Measurements from ENCODE around the gene MINDY3. TPM values are rescaled to one million over a fixed set of nuclear protein-coding genes. Genes with fewer than 3 reads are reported as not detected.

The MINDY3 gene
- total RNA-seq, 1 donor from 2014 or later, result 23.9 TPM

GRCh38 chr10:15740261-15740660 is 120.0 kb downstream of the MINDY3 start:
- Mint-ChIP-seq H3K27me3 (ENCODE audit: low read depth) (no peaks in the 10 kb centered on the region), H3K9me3 (ENCODE audit: low read depth) (no peaks in the 10 kb centered on the region), H3K4me3 (ENCODE audit: unreplicated experiment) (no peak overlapping the region), H3K4me1 (ENCODE audit: low read depth) (peaks cover 3% of the 10 kb centered on the region), H3K27ac (ENCODE audit: unreplicated experiment) (no peak overlapping the region), H3K36me3 (ENCODE audit: low read depth) (no peaks in the 10 kb centered on the region)
- DNase-seq (ENCODE audit: low spot score), result no peak
- no peak for TF ChIP-seq CTCF (IDR thresholded peaks at IDR 0.05)

- no peak for DNase-seq (ENCODE audit: low spot score)
- Mint-ChIP-seq H3K4me1 (ENCODE audit: low read depth) (peaks cover 3% of the 10 kb centered on the region), H3K4me3 (ENCODE audit: unreplicated experiment) (no peak overlapping the region), H3K9me3 (ENCODE audit: low read depth) (no peaks in the 10 kb centered on the region), H3K27me3 (ENCODE audit: low read depth) (no peaks in the 10 kb centered on the region), H3K27ac (ENCODE audit: unreplicated experiment) (no peak overlapping the region), H3K36me3 (ENCODE audit: low read depth) (no peaks in the 10 kb centered on the region)
- TF ChIP-seq CTCF (IDR thresholded peaks at IDR 0.05), result no peak
These were observed 120.9 kb downstream of the MINDY3 start for GRCh38 chr10:15739254-15739970.

DNA sequence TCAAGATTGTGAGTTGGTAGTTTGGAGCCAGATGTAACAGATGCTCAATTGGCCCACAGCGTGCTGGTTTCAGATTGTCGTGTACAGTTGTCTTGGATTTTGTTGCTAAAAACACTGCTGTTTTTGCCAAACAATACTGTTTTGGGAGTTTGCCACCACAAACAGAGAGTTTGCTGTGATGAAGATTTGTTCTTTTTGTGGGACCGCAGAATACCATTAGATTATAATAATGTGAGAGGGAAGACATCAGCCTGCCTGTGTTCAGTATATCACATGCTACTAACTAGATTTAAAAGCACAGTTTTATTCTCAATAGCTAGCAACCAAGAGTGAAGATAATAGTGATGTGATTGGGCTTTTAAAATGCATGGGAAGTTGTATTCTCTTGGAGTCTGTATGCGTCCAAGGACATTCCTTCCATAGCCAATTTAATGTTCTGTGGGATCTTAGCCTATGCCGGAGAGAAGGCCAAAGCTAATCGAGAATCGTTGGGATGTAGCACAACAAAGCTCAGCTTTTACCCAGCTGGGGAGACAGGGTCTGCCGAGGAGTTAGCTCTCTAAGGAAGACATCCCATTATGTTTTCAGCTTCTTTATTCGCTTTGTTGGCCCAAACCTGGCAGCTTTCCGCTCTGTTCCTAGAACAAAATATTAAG is 121.9 kb downstream of the MINDY3 start:
- Mint-ChIP-seq H3K36me3 (ENCODE audit: low read depth) (peaks cover 2% of the 10 kb centered on the region), H3K27me3 (ENCODE audit: low read depth) (no peaks in the 10 kb centered on the region), H3K27ac (ENCODE audit: unreplicated experiment) (no peak overlapping the region), H3K9me3 (ENCODE audit: low read depth) (peaks cover 2% of the 10 kb centered on the region), H3K4me3 (ENCODE audit: unreplicated experiment) (no peak overlapping the region), H3K4me1 (ENCODE audit: low read depth) (peaks cover 3% of the 10 kb centered on the region)
- DNase-seq (ENCODE audit: low spot score), result no peak
- no peak for TF ChIP-seq CTCF (IDR thresholded peaks at IDR 0.05)

DNA sequence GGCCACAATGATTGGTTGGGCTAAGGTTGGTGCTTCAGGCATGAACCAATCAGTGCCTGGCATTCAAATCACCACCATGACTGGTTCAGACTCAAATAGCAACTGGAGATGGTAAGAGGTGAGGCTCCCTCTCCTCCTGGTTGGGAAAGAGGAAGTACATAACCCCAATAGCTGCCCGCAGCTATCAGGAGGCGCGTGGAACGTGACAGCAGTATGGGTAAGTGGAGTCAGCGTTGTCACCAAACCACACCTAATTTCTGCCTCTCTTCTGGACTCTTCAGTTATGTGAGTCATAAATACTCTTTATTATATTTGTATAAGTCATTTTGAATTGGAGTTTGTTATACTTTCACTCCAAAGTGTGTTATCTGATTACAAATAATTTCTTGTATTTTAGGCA is 122.7 kb downstream of the MINDY3 start:
- Mint-ChIP-seq H3K9me3 (ENCODE audit: low read depth) (peaks cover 2% of the 10 kb centered on the region), H3K4me1 (ENCODE audit: low read depth) (no peaks in the 10 kb centered on the region), H3K36me3 (ENCODE audit: low read depth) (peaks cover 2% of the 10 kb centered on the region), H3K4me3 (ENCODE audit: unreplicated experiment) (no peak overlapping the region), H3K27me3 (ENCODE audit: low read depth) (no peaks in the 10 kb centered on the region), H3K27ac (ENCODE audit: unreplicated experiment) (no peak overlapping the region)
- DNase-seq (ENCODE audit: low spot score), result no peak
- TF ChIP-seq CTCF (IDR thresholded peaks at IDR 0.05), result no peak

DNA sequence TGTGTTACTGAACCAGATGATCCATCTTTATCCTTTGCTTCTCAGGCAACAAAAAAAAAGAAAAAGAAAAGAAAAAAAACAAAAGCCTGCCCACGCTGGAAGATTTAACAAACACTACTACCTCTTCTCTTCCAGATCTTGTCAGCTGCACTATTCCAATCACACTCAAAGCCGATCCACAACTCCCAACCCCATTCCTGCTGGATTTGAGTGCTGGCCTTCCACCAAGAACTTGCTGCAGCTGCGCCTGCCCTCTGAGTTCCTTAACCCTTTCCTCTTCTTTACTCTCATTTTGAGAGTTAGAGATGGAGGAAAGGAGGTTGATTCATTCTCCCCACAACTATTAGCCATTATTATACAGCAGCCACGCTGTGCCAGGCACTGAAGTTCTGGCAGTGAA is 124.5 kb downstream of the MINDY3 start:
- TF ChIP-seq CTCF (IDR thresholded peaks at IDR 0.05), result no peak
- Mint-ChIP-seq H3K27ac (ENCODE audit: unreplicated experiment) (no peak overlapping the region), H3K9me3 (ENCODE audit: low read depth) (peaks cover 7% of the 10 kb centered on the region), H3K4me1 (ENCODE audit: low read depth) (no peaks in the 10 kb centered on the region), H3K27me3 (ENCODE audit: low read depth) (no peaks in the 10 kb centered on the region), H3K36me3 (ENCODE audit: low read depth) (peaks cover 7% of the 10 kb centered on the region), H3K4me3 (ENCODE audit: unreplicated experiment) (no peak overlapping the region)
- no peak for DNase-seq (ENCODE audit: low spot score)

Data from chondrocyte (in vitro differentiated cells).